HTR-8/SVneo (cell line): Measurements from ENCODE around the gene CD320.
"Not testable (repeated sequence)": the region's sequence is repeated elsewhere in the genome, so short reads cannot be mapped to it uniquely, and the experiment has no call there.

Experiments
- DNase-seq: peaks from one replicate; pipeline ENCODE4 v3.0.0; 2011; ENCODE audit warnings: low spot score, mixed read lengths; ENCODE audit not compliant: insufficient read length
- FAIRE-seq: peaks from 2 replicates; lab custom pipeline; 2011; peaks lifted over from hg19 to GRCh38; lab: Jason Lieb, UNC

CD320 gene

GRCh38 chr19:8314981-8315640 is 7.0 kb upstream of the CD320 start:
- not testable (repeated sequence) for DNase-seq, FAIRE-seq

- DNase-seq: no peak
Measured at GRCh38 chr19:8311461-8312260, 3.5 kb upstream of the CD320 start.

GRCh38 chr19:8310342-8311055 is 2.3 kb upstream of the CD320 start:
- no peak for FAIRE-seq
- DNase-seq: no peak

More at GRCh38 chr19:8311461-8312260, 3.5 kb upstream of the CD320 start:
- no peak for FAIRE-seq

- no peak for FAIRE-seq
- no peak for DNase-seq
Measured at GRCh38 chr19:8308891-8309291, 733 bp upstream of the CD320 start.

- FAIRE-seq: no peak
- DNase-seq: no peak
Measured at GRCh38 chr19:8307400-8307964, 676 bp downstream of the CD320 start.

- DNase-seq (no peak), FAIRE-seq (no peak)
Measured at GRCh38 chr19:8306235-8307054, 1.7 kb downstream of the CD320 start.

GRCh38 chr19:8305798-8306197 is 2.4 kb downstream of the CD320 start:
- FAIRE-seq (no peak), DNase-seq (no peak)

GRCh38 chr19:8304841-8305621 is 3.1 kb downstream of the CD320 start:
- DNase-seq (no peak), FAIRE-seq (no peak)

- FAIRE-seq: no peak
- DNase-seq: no peak
Measured at GRCh38 chr19:8302734-8303133, 5.4 kb downstream of the CD320 start.

GRCh38 chr19:8302357-8302691 is 5.8 kb downstream of the CD320 start:
- DNase-seq: no peak
- no peak for FAIRE-seq

- not testable (repeated sequence) for FAIRE-seq
Measured at GRCh38 chr19:8291337-8291736, 16.8 kb downstream of the CD320 start.

GRCh38 chr19:8276508-8276907 is 31.6 kb downstream of the CD320 start:
- peak; percentile 69 for FAIRE-seq
- DNase-seq: not testable (repeated sequence)

More at GRCh38 chr19:8291337-8291736, 16.8 kb downstream of the CD320 start:
- DNase-seq: not testable (repeated sequence)

- DNase-seq (no peak), FAIRE-seq (no peak)
Measured at GRCh38 chr19:8269724-8270123, 38.4 kb downstream of the CD320 start.

- FAIRE-seq (no peak), DNase-seq (no peak)
Measured at GRCh38 chr19:8265872-8266271, 42.3 kb downstream of the CD320 start.

- DNase-seq, FAIRE-seq: not testable (repeated sequence)
Measured at GRCh38 chr19:8264248-8264647, 43.9 kb downstream of the CD320 start.

GRCh38 chr19:8262431-8262830 is 45.7 kb downstream of the CD320 start:
- FAIRE-seq (no peak), DNase-seq (no peak)

- DNase-seq (no peak), FAIRE-seq (no peak)
Measured at GRCh38 chr19:8261881-8262280, 46.3 kb downstream of the CD320 start.

GRCh38 chr19:8261347-8261746 is 46.8 kb downstream of the CD320 start:
- DNase-seq (no peak), FAIRE-seq (no peak)

GRCh38 chr19:8259922-8260247 is 48.3 kb downstream of the CD320 start:
- no peak for DNase-seq
- FAIRE-seq: no peak
